ENCODE data around the gene JOSD2. TPM values are rescaled to one million over a fixed set of nuclear protein-coding genes. Genes with fewer than 3 reads are reported as not detected.
A peak's percentile ranks its signal among the peaks of the same experiment; 100 is the strongest.

JOSD2 gene
- total and polyA plus RNA-seq, 9 of the 15 experiments (the other 6 are each of a cell fraction or from before 2014, with no cell fraction given), result 0.06 to 14.4 (median 3.1) TPM

GRCh38 chr19:50559636-50560035 is 48.6 kb upstream of the JOSD2 start:
- H3K4me2 ChIP-seq (ENCODE audit: insufficient read depth, low read length), result no peak overlapping the region
- TF ChIP-seq HMG20A (CRISPR knock-in tag; conservative IDR thresholded peaks at IDR 0.05), result no peak
- no peak for TF ChIP-seq NFIX (CRISPR knock-in tag; IDR thresholded peaks at IDR 0.05; ENCODE audit: low read depth)
- TF ChIP-seq, protein P1, sequence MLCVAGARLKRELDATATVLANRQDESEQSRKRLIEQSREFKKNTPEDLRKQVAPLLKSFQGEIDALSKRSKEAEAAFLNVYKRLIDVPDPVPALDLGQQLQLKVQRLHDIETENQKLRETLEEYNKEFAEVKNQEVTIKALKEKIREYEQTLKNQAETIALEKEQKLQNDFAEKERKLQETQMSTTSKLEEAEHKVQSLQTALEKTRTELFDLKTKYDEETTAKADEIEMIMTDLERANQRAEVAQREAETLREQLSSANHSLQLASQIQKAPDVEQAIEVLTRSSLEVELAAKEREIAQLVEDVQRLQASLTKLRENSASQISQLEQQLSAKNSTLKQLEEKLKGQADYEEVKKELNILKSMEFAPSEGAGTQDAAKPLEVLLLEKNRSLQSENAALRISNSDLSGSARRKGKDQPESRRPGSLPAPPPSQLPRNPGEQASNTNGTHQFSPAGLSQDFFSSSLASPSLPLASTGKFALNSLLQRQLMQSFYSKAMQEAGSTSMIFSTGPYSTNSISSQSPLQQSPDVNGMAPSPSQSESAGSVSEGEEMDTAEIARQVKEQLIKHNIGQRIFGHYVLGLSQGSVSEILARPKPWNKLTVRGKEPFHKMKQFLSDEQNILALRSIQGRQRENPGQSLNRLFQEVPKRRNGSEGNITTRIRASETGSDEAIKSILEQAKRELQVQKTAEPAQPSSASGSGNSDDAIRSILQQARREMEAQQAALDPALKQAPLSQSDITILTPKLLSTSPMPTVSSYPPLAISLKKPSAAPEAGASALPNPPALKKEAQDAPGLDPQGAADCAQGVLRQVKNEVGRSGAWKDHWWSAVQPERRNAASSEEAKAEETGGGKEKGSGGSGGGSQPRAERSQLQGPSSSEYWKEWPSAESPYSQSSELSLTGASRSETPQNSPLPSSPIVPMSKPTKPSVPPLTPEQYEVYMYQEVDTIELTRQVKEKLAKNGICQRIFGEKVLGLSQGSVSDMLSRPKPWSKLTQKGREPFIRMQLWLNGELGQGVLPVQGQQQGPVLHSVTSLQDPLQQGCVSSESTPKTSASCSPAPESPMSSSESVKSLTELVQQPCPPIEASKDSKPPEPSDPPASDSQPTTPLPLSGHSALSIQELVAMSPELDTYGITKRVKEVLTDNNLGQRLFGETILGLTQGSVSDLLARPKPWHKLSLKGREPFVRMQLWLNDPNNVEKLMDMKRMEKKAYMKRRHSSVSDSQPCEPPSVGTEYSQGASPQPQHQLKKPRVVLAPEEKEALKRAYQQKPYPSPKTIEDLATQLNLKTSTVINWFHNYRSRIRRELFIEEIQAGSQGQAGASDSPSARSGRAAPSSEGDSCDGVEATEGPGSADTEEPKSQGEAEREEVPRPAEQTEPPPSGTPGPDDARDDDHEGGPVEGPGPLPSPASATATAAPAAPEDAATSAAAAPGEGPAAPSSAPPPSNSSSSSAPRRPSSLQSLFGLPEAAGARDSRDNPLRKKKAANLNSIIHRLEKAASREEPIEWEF (CRISPR knock-in tag; IDR thresholded peaks at IDR 0.05), result no peak
- no peak for TF ChIP-seq MECOM (CRISPR knock-in tag; IDR thresholded peaks at IDR 0.05)
- no peak for TF ChIP-seq GATAD2A (IDR thresholded peaks at IDR 0.05)
- no peak for TF ChIP-seq FOXA1 (IDR thresholded peaks at IDR 0.05; ENCODE audit: borderline replicate concordance)
- no peak for TF ChIP-seq RAD21 (CRISPR knock-in tag; conservative IDR thresholded peaks at IDR 0.05 in 1 of 2, IDR thresholded peaks at IDR 0.05 in 1 of 2)
- no peak for TF ChIP-seq PHTF2 (CRISPR knock-in tag; IDR thresholded peaks at IDR 0.05)
- TF ChIP-seq ZNF239 (CRISPR knock-in tag; IDR thresholded peaks at IDR 0.05), result no peak
- no peak for TF ChIP-seq SNIP1 (IDR thresholded peaks at IDR 0.05; ENCODE audit: low read depth)
- no peak for TF ChIP-seq ZFP1 (CRISPR knock-in tag; IDR thresholded peaks at IDR 0.05)
- no peak for TF ChIP-seq RBM22 (IDR thresholded peaks at IDR 0.05; ENCODE audit: low read depth, low read length, poor library complexity, severe bottlenecking)
- no peak for TF ChIP-seq CEBPG (CRISPR knock-in tag; IDR thresholded peaks at IDR 0.05)
- no peak for TF ChIP-seq CEBPG (tag; conservative IDR thresholded peaks at IDR 0.05 in 1 of 2, IDR thresholded peaks at IDR 0.05 in 1 of 2)
- no peaks in the 10 kb centered on the region for H3K9me1 ChIP-seq (ENCODE audit: control insufficient read depth, insufficient read depth, low read length)
- in situ Hi-C loops (cut with MboI), result no loop called here
- 38% methylated on average over 10 of the region's 10 CpGs for WGBS (ENCODE audit: insufficient coverage, low coverage, missing lambda C conversion rate)
- H3K36me3 ChIP-seq (ENCODE audit: control insufficient read depth, insufficient read depth, low read length), result no peaks in the 10 kb centered on the region
- no peak for ATAC-seq
- POLR2A ChIA-PET, result interaction anchor here (1.5 kb wide), 1 partner anchor 235 kb away, joined by 3 read pairs; no protein-coding TSS in a partner anchor
- no peak overlapping the region for H3K27ac ChIP-seq (ENCODE audit: extremely low read depth, low read depth, low read length)
- FAIRE-seq, result no peak
- intact Hi-C loops (cut with micrococcal nuclease), result no loop called here
- DNase-seq (ENCODE audit: extremely low read depth in 1 of 4, low spot score in 3 of 4), result no peak
- no peak overlapping the region for H3K4me3 ChIP-seq
- no TSS peak for BruUV-seq (replicated peaks)
- H4K20me1 ChIP-seq (replicated peaks; ENCODE audit: control insufficient read depth, insufficient read depth, low read length), result no peaks in the 10 kb centered on the region
- H2AFZ ChIP-seq (ENCODE audit: low read depth, low read length), result no peak overlapping the region
- CTCF ChIA-PET (ENCODE audit: low intra/inter-chr PET ratio), result no interaction called here
- H3K9me3 ChIP-seq (replicated peaks; ENCODE audit: control insufficient read depth, insufficient read depth, low read depth, low read length), result no peaks in the 10 kb centered on the region
- H3K9ac ChIP-seq (ENCODE audit: insufficient read depth in 1 of 2, low read depth in 2 of 2, low read length in 2 of 2), result 0 out of 4 replicates have a peak overlapping the region, but pooled peaks of 1 of the 2 experiments have one; percentile 45
- no peaks in the 10 kb centered on the region for H3K79me2 ChIP-seq (ENCODE audit: control insufficient read depth, insufficient read depth, low read length)
- H3K27me3 ChIP-seq (ENCODE audit: control insufficient read depth in 2 of 2, insufficient read depth in 2 of 2, low read length in 2 of 2), result peaks cover 0 to 12% of the 10 kb centered on the region in 2 experiments; a peak in 2 of 5 replicates
- peaks cover 18 to 26% of the 10 kb centered on the region in 2 experiments for H3K4me1 ChIP-seq (replicated peaks in 1 of 2; ENCODE audit: control insufficient read depth in 2 of 2, insufficient read depth in 2 of 2, low read length in 2 of 2)
